Activated naive CD4-positive, alpha-beta T cell treated with anti-CD3 and anti-CD28 coated beads, Interleukin-2, amount 50 U/mL, for 16 hours (primary cell): ENCODE data around the gene RPL5.
A peak's percentile ranks its signal among the peaks of the same experiment; 100 is the strongest.

ENCODE experiments used
- DNase-seq: peaks from one replicate; pipeline ENCODE4 v3.0.0-alpha.2; 2020

The RPL5 gene

GRCh38 chr1:92858564-92859399 lies 26.9 kb downstream of the RPL5 start:
- peak; percentile 38 for DNase-seq

DNA sequence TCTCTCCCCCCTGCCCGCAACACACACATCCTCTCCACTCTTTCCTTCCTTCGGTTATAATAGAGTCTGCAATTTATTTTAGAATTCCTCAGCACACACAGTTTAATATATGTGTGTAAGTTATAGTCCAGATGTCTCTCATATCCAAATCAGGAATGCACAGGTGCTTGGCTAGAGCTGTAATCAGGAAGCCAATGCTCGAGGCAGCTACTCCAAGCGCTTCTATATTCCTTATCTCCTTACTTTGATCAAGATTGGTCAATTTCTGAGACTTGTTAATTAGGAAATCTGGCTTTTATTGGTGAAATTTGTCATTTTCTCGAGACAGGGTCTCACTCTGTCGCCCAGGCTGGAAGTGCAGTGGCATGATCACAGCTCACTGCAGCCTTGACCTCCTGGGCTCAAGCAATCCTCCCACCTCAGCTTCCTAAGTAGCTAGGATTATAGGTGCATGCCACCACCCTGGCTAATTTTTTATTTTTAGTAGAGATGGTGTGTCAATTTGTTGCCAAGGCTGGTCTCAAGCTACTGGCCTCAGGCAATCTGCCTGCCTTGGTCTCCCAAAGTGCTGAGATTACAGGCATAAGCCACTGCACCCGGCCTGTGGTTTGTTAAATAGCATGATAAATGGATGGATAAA lies 27.7 kb downstream of the RPL5 start:
- no peak for DNase-seq

DNA sequence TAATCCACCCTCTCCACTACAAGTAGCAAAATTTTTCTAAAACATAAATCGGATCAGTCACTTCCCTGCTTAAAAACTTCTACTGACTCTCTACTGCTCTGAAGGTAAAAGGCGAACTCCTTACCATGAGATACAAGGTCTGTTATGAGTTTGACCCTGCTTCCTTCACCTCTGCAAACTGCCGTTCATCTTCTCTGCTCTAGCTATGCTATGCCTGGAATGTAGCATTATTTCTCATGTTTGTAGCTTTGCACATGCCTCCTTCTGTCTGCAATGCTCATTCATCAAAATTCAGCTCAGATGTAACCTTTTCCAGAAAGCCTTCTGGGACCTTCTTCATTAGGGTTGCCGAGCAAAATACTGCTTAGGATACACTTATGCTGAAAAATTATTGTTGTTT lies 30.8 kb downstream of the RPL5 start:
- DNase-seq = no peak

DNA sequence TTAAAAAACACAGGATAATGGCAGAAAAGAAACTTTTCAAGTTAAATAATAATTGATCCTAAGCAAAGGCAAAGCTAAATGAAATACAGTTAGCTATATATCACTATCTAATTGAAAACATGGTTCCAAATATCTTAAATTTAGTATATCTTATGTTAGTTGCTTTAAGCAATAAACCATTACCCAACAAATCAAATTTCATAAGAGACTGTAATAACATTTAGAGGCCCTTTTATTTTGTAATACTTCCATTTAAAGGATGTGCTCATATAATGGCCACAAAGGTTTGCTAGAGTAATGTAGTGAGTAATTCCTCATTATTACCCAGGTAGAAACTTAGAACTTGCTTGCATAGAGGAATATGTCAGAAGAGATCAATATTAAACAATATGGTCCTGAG lies 32.3 kb downstream of the RPL5 start:
- no peak for DNase-seq

GRCh38 chr1:92870591-92870990 lies 38.8 kb downstream of the RPL5 start:
- DNase-seq = no peak

- DNase-seq = no peak
These were observed 40.9 kb downstream of the RPL5 start for GRCh38 chr1:92872719-92873118.

- no peak for DNase-seq
These were observed 43.1 kb downstream of the RPL5 start for GRCh38 chr1:92874987-92875386.

DNA sequence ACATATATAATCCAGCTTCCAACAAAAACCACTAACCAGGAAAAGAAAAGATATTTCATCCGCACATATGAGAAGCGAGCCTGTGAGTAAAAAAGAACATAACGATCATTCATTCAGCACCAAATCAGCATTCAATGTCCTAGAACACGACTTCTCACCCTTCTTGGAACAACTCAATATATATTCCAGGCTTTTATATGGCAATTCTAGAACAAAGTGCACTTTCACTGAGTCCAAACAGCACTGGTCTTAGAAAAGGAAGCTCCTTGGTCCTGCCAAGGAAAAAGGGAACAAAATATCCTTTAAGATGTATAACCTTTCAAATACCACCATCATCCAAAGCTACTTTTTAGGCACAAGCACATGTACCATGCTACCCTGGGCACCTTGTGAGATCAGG lies 44.5 kb downstream of the RPL5 start:
- DNase-seq = no peak

- no peak for DNase-seq
These were observed 45.4 kb downstream of the RPL5 start for GRCh38 chr1:92877081-92877711.

DNA sequence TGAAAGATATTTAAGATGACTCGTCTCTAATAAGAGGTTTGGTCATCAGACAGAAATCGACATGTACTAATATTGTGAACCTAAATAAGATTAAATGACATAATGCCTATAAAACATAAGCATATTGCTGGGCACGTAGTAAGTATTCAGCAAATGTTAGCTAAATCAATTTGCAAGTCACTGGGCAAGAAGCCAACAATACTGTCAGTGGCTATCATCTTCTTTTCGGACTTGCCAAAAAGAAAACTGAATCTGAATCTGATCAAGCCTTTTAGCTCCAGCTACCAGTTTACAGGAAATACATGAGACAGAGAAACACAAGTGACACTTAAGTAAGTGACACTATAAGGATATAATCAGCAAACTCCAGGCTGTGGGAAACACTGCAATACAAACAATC lies 46.0 kb downstream of the RPL5 start:
- no peak for DNase-seq

- no peak for DNase-seq
These were observed 47.6 kb downstream of the RPL5 start for GRCh38 chr1:92879316-92879968.

DNA sequence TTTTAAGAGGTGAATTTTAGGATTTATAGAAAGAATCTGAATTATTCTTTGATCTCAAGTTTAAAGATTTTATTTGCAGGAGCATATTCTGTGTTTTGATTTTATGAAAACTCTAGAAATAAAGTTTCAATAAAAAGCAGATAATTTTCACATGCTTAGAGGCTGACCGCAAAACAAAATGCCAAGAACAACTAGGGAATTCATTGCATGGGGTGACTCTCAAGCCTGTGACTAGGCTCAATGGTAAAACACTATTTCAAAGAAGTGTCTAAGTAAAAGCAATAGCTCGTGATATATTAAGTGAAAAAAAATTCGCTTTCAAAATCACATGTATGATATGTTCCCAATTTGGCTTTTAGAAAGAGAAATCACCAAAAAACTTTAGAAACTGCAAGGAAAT lies 49.6 kb downstream of the RPL5 start:
- DNase-seq = no peak

- no peak for DNase-seq
These were observed 51.0 kb downstream of the RPL5 start for GRCh38 chr1:92882819-92883218.

GRCh38 chr1:92883297-92883696 lies 51.5 kb downstream of the RPL5 start:
- no peak for DNase-seq

GRCh38 chr1:92884195-92884594 lies 52.4 kb downstream of the RPL5 start:
- no peak for DNase-seq

DNA sequence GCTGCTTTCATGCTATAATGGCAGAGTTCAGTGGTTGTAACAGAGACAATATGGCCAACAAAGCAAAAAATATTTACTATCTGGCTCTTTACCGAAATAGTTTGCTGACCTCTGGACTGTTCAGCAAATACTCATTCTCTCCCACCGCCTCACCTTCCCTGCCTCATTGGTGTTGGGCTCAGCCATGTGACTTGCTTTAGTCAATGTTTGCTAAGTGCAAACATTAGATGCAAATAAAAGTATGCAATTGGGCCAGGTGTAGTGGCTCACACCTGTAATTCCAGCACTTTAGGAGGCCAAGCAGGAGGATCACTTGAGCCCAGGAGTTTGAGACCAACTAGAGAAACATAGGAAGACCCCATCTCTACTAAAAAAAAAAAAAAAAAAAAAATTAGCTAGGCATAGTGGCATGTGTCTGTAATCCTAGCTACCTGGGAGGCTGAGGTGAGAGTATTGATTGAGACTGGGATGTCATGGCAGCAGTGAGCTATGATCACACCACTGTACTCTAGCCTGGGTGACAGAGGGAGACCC lies 55.1 kb downstream of the RPL5 start:
- no peak for DNase-seq

DNA sequence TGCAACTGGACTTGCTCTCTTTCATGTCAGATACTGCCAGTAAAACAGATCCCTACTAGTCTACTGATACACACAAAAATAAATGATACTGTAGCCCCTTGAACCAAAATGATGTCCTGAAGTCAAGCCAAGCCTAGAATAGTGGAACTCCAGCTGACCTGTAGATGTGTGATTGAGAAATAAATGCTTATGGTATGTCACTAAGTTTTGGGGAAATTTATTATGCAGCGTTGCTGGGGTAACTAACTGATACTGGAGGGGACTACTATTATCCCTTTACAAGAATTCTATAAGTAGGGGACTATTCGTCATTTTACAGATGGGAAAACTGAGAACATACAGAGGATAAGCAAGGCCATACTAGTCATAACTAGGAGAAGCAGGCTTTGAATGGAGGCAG lies 55.6 kb downstream of the RPL5 start:
- no peak for DNase-seq
